ENCODE measurements around the gene ST6GALNAC1.

GRCh38 chr17:76612977-76613851 is 30.3 kb downstream of the ST6GALNAC1 start:
- TF ChIP-seq CTCF (optimal IDR thresholded peaks at IDR 0.05 in 1 of 3, IDR thresholded peaks at IDR 0.05 in 1 of 3, conservative IDR thresholded peaks at IDR 0.05 in 1 of 3; ENCODE audit: extremely low read depth in 1 of 3, insufficient read depth in 2 of 3, low read length in 3 of 3) (peak; percentile 26 to 50 (median 35)), EZH2 (IDR thresholded peaks at IDR 0.05; ENCODE audit: low read length) (no peak)
